ENCODE results near the gene GALK1. TPM values are rescaled to one million over a fixed set of nuclear protein-coding genes. Genes with fewer than 3 reads are reported as not detected.
A peak's percentile ranks its signal among the peaks of the same experiment; 100 is the strongest.

The GALK1 gene
- total RNA-seq, 2 experiments from 2014 or later, result 40.9 to 44.7 TPM

GRCh38 chr17:75758131-75758905, 6.7 kb downstream of the GALK1 start:
- Mint-ChIP-seq H3K27me3 (no peaks in the 10 kb centered on the region), H3K4me3 (no peak overlapping the region), H3K9me3 (no peaks in the 10 kb centered on the region), H3K27ac (no peak overlapping the region), H3K4me1 (peaks cover 16% of the 10 kb centered on the region), H3K36me3 (ENCODE audit: low read depth) (peaks cover 3% of the 10 kb centered on the region)
- ChIA-PET POLR2A (no interaction called here), CTCF (interaction anchor here (0.6 to 1.9 kb wide), 5 partner anchors 8 to 309 kb away, joined by 3 to 7 read pairs (median 4); no protein-coding TSS in a partner anchor)
- DNase-seq, result no peak

- no peak overlapping the region for H3K27ac Mint-ChIP-seq
- H3K4me3 Mint-ChIP-seq, result no peak overlapping the region
- no peaks in the 10 kb centered on the region for H3K27me3 Mint-ChIP-seq
- no peaks in the 10 kb centered on the region for H3K36me3 Mint-ChIP-seq (ENCODE audit: low read depth)
- ChIA-PET CTCF (interaction anchor here (1.0 kb wide), 1 partner anchor 37 kb away, joined by 7 read pairs; no protein-coding TSS in a partner anchor), POLR2A (no interaction called here)
- DNase-seq, result no peak
- peaks cover 15% of the 10 kb centered on the region for H3K4me1 Mint-ChIP-seq
- H3K9me3 Mint-ChIP-seq, result no peaks in the 10 kb centered on the region
Measured at GRCh38 chr17:75757086-75757681, 7.8 kb downstream of the GALK1 start.

DNA sequence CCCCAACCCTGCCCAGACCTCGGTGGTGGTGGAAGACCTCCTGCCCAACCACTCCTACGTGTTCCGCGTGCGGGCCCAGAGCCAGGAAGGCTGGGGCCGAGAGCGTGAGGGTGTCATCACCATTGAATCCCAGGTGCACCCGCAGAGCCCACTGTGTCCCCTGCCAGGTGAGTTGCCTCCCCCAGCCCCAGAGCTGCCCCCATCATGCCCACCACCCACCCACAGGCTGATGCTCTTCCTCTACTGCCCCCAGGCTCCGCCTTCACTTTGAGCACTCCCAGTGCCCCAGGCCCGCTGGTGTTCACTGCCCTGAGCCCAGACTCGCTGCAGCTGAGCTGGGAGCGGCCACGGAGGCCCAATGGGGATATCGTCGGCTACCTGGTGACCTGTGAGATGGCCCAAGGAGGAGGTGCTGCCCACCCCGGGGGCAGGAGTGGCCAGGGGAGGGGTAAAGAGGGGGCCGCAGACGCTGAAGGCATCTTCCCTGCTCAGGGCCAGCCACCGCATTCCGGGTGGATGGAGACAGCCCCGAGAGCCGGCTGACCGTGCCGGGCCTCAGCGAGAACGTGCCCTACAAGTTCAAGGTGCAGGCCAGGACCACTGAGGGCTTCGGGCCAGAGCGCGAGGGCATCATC, 8.4 kb downstream of the GALK1 start:
- no peak overlapping the region for H3K4me3 Mint-ChIP-seq

DNA sequence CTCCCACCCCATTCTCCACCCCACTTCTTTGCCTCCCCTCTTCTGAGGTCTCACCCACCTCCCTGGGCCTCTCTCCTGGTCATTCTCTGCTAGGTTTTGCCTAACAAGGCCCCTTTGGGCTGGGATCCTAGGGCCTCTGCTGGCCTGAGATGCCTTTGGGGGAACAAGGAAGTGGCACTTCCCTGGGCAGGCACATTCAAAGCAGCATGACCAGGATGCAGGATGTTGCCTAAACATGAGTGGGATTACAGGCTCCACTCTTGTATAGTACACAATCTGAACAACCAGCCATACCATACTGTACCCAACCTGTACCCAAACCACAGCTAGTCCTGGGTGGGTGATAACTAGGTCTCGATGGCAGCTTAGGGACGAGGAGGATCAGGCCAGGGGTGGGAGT, 9.0 kb downstream of the GALK1 start:
- ChIA-PET CTCF (interaction anchor here (0.5 to 1.3 kb wide), 5 partner anchors 8 to 123 kb away, joined by 3 to 4 read pairs (median 3); partner anchors contain the start of genes GALK1 and UNC13D), POLR2A (no interaction called here)
- no peak for DNase-seq
- Mint-ChIP-seq H3K9me3 (no peaks in the 10 kb centered on the region), H3K36me3 (ENCODE audit: low read depth) (no peaks in the 10 kb centered on the region), H3K27ac (no peak overlapping the region), H3K27me3 (no peaks in the 10 kb centered on the region), H3K4me3 (no peak overlapping the region), H3K4me1 (peaks cover 15% of the 10 kb centered on the region)

More for the DNA sequence above, 8.4 kb downstream of the GALK1 start:
- ChIA-PET POLR2A (no interaction called here), CTCF (interaction anchor here (0.5 to 1.3 kb wide), 4 partner anchors 9 to 124 kb away, joined by 3 read pairs; partner anchors contain the start of gene UNC13D)
- DNase-seq, result no peak
- Mint-ChIP-seq H3K9me3 (no peaks in the 10 kb centered on the region), H3K4me1 (peaks cover 15% of the 10 kb centered on the region), H3K27me3 (no peaks in the 10 kb centered on the region), H3K36me3 (ENCODE audit: low read depth) (no peaks in the 10 kb centered on the region), H3K27ac (no peak overlapping the region)

DNA sequence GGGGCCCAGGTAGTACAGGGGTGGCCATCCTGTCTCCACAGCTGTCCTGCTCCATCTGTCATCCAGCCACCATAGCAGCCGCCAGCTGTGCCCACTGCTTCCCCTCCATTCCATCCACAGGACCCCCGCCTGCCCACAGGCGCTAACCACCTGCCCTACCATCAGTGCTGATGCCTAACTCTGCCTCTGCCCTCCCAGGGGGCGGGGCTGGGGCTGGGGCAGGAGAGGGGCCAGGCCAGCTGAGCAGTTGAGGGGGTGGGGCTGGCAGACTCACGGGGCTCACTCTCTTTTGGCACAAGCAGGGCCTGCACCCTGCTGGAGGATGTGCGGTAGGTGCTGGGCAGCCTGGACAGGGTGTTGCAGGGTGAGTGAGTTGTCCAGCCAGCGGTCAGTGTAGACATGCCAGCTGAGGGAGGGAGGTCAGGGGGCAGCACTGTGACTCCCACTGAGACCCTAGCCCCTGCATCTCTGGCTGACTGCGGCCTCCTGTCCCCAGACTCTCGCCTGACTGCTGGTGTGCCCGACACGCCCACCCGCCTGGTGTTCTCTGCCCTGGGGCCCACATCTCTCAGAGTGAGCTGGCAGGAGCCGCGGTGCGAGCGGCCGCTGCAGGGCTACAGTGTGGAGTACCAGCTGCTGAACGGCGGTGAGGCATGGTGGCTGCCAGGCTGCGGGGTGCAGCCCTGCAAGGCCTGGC, 9.6 kb downstream of the GALK1 start:
- POLR2A ChIA-PET, result interaction anchor here (1.2 kb wide), 1 partner anchor 29 kb away, joined by 4 read pairs; the partner anchor contains the start of gene UNK
- DNase-seq, result no peak
- Mint-ChIP-seq H3K4me1 (peaks cover 15% of the 10 kb centered on the region), H3K9me3 (no peaks in the 10 kb centered on the region), H3K36me3 (ENCODE audit: low read depth) (no peaks in the 10 kb centered on the region), H3K27me3 (peaks cover 2% of the 10 kb centered on the region), H3K4me3 (peak overlapping the region; percentile 50), H3K27ac (peak overlapping the region; percentile 32)
- CTCF ChIA-PET, result interaction anchor here (0.9 to 4.0 kb wide), 4 partner anchors 7 to 123 kb away, joined by 3 to 34 read pairs (median 4); partner anchors contain the start of gene GALK1

- DNase-seq, result no peak
- ChIA-PET CTCF (interaction anchor here (0.9 to 4.0 kb wide), 25 partner anchors 8 to 220 kb away, joined by 3 to 34 read pairs (median 4); partner anchors contain the start of genes GALK1, ITGB4, SMIM5 and UNK), POLR2A (interaction anchor here (1.2 kb wide), 1 partner anchor 30 kb away, joined by 4 read pairs; the partner anchor contains the start of gene UNK)
- peak overlapping the region; percentile 50 for H3K4me3 Mint-ChIP-seq
- H3K4me1 Mint-ChIP-seq, result peaks cover 21% of the 10 kb centered on the region
- H3K9me3 Mint-ChIP-seq, result no peaks in the 10 kb centered on the region
- H3K27ac Mint-ChIP-seq, result peak overlapping the region; percentile 86
- peaks cover 2% of the 10 kb centered on the region for H3K27me3 Mint-ChIP-seq
- no peaks in the 10 kb centered on the region for H3K36me3 Mint-ChIP-seq (ENCODE audit: low read depth)
Measured at GRCh38 chr17:75754378-75755204, 10.4 kb downstream of the GALK1 start.

DNA sequence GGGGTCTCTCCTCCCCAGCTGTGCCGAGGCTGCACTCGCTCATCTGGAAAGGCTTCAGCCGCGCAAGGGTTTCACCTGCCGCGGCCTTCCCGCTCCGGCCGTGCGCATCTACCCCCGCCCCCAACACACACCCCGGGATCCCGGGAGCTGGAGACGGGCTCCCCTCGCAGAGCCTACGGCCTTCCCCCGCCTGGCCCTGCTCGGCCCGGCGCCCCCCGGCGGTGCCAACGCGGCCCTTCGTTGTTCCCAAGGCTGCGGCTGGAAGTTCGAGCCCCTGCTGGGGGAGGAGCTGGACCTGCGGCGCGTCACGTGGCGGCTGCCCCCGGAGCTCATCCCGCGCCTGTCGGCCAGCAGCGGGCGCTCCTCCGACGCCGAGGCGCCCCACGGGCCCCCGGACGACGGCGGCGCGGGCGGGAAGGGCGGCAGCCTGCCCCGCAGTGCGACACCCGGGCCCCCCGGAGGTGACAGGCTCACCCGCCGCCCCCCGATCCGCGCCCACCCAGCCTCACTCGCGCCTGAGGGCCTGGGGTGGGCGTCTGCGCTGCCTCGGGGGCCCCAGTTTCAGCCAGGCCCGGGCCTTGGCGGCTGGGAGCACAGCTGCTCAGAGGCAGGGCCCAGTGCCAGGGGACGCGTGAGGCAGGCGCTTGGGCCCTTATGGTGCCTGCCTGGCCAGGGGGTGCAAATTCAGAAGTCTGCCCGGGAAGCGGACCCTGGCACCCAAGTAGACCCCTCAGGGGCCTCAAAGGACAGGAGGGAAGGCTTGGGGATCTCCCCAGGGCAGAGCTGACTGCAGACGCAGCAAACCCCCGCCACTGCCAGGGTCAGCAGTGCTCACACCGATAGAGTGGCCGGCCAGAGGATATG, 11.2 kb downstream of the GALK1 start:
- peak overlapping the region; percentile 53 for H3K4me3 Mint-ChIP-seq
- peak; percentile 62 for DNase-seq
- no peaks in the 10 kb centered on the region for H3K36me3 Mint-ChIP-seq (ENCODE audit: low read depth)
- ChIA-PET CTCF (interaction anchor here (0.5 to 4.0 kb wide), 75 partner anchors 9 to 1042 kb away, joined by 3 to 34 read pairs (median 4); partner anchors contain the start of genes CDR2L, EXOC7, GALK1 and ITGB4), POLR2A (interaction anchor here (0.6 to 1.2 kb wide), 3 partner anchors 23 to 31 kb away, joined by 3 to 5 read pairs (median 4); partner anchors contain the start of gene UNK)
- H3K27me3 Mint-ChIP-seq, result peaks cover 2% of the 10 kb centered on the region
- no peaks in the 10 kb centered on the region for H3K9me3 Mint-ChIP-seq
- peak overlapping the region; percentile 66 for H3K27ac Mint-ChIP-seq
- H3K4me1 Mint-ChIP-seq, result peaks cover 22% of the 10 kb centered on the region

DNA sequence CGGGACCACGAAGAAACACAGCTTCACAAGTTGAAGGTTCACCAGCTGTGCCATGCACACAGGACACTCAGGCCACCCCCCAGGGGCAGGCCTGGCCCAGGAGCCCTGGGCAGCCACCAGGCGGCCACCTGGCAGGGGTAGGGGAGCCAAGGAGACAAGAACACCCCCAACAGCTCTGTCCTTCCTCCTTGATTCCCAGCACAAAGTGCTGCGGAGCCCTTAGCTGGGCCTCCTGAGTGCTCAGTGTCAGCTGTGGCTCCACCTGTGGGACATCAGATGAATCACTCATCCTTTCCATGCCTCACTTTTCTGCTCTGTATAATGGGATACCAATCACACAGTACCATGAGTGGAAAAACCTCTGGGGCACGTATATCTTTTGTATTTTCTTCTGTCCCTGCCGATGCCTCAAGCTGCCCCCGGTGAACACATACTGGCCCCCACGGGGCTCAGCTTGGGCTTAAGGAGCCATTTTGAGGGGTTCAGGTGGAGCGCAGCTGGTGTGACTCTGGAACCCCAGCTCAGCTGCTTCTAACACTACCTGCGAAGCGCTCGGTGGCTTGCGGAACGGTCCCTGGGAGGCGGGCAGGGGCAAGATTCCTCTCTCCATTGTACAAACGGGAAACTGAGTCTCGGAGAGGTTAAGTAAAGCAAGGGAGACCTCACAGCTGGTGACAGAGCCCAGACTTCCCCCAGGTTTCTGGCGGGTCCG, 12.0 kb downstream of the GALK1 start:
- Mint-ChIP-seq H3K9me3 (no peaks in the 10 kb centered on the region), H3K4me3 (peak overlapping the region; percentile 53), H3K27ac (peak overlapping the region; percentile 66), H3K4me1 (peaks cover 22% of the 10 kb centered on the region), H3K36me3 (ENCODE audit: low read depth) (no peaks in the 10 kb centered on the region), H3K27me3 (peaks cover 2% of the 10 kb centered on the region)
- no peak for DNase-seq
- ChIA-PET CTCF (interaction anchor here (0.5 to 4.0 kb wide), 74 partner anchors 9 to 1043 kb away, joined by 3 to 34 read pairs (median 4); partner anchors contain the start of genes CDR2L, EXOC7, GALK1 and ITGB4), POLR2A (interaction anchor here (0.8 kb wide), 1 partner anchor 27 kb away, joined by 5 read pairs; a partner anchor contains a TSS)

DNA sequence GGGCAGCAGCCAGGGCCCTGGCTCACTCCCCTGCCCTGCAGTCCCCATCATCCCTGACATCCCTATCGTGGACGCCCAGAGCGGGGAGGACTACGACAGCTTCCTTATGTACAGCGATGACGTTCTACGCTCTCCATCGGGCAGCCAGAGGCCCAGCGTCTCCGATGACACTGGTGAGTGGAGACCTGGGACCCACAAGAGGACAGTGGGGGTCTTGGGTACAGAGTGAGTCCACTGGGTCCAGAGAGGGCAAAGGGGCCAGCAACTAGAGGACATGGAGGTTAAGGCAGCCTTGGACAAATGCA, 12.6 kb downstream of the GALK1 start:
- Mint-ChIP-seq H3K27me3 (peaks cover 2% of the 10 kb centered on the region), H3K36me3 (ENCODE audit: low read depth) (no peaks in the 10 kb centered on the region), H3K9me3 (no peaks in the 10 kb centered on the region), H3K27ac (peak overlapping the region; percentile 64), H3K4me1 (peaks cover 26% of the 10 kb centered on the region), H3K4me3 (no peak overlapping the region)
- DNase-seq, result no peak
- CTCF ChIA-PET, result interaction anchor here (0.5 to 4.0 kb wide), 13 partner anchors 10 to 791 kb away, joined by 3 to 34 read pairs (median 9); partner anchors contain the start of genes GALK1, SMIM5 and UNK
- POLR2A ChIA-PET, result no interaction called here

DNA sequence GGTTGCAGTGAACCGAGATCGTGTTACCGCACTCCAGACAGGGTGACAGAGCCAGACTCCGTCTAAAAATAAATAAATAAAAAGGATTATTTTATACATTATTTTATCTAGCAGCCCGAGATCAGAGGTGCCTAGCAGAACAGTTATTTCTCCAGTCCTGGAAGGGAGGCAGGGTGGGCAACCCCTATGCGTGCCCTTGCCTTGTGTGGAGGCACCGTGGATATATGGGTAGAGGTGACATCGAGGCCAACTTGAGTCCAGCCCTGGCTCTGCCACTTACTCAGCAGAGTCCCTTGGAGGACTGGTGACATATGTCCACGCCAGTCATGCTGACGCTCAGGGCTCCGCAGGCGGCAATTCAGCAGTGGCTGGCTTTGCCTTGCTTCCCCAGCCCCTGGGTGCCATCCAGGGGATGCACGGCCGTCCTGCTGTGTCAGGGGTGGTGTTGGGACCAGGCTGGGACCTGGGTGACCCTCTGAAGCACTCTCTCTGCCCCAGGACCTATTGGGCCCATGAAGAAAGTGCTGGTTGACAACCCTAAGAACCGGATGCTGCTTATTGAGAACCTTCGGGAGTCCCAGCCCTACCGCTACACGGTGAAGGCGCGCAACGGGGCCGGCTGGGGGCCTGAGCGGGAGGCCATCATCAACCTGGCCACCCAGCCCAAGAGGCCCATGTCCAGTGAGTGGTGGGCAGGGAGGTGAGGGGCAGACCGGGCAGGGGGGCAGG, 13.2 kb downstream of the GALK1 start:
- H3K27ac Mint-ChIP-seq, result no peak overlapping the region
- H3K4me3 Mint-ChIP-seq, result no peak overlapping the region
- CTCF ChIA-PET, result interaction anchor here (0.5 to 5.3 kb wide), 10 partner anchors 11 to 154 kb away, joined by 3 to 82 read pairs (median 22); partner anchors contain the start of gene SMIM5
- no peaks in the 10 kb centered on the region for H3K9me3 Mint-ChIP-seq
- H3K4me1 Mint-ChIP-seq, result peaks cover 26% of the 10 kb centered on the region
- H3K27me3 Mint-ChIP-seq, result peaks cover 2% of the 10 kb centered on the region
- H3K36me3 Mint-ChIP-seq (ENCODE audit: low read depth), result no peaks in the 10 kb centered on the region
- POLR2A ChIA-PET, result no interaction called here
- no peak for DNase-seq
